K562 (cell line): ENCODE results near the gene ZNF48. TPM values are rescaled to one million over a fixed set of nuclear protein-coding genes. Genes with fewer than 3 reads are reported as not detected.

Experiments
- E2F8 ChIP-seq: fragments of 450-650 bp; IDR thresholded peaks from 2 replicates; pipeline ENCODE4 v1.7.1; 2018; ENCODE audit warnings: mild to moderate bottlenecking, low read depth; ENCODE audit not compliant: partially characterized antibody
- FIP1L1 ChIP-seq: fragments of 200-400 bp; formaldehyde crosslinking; IDR thresholded peaks from 2 replicates; pipeline ENCODE4 v1.6.1; 2018; ENCODE audit warnings: mild to moderate bottlenecking, low read depth, low read length; ENCODE audit not compliant: poor library complexity, severe bottlenecking
- RBFOX2 ChIP-seq: fragments of 200-400 bp; formaldehyde crosslinking; IDR thresholded peaks from 2 replicates; pipeline ENCODE4 v1.6.1; 2017; ENCODE audit warnings: low read depth, mild to moderate bottlenecking, low read length, moderate library complexity
- REST ChIP-seq, 2 experiments: fragments of 450-650 bp; formaldehyde crosslinking in 1 of 2; IDR thresholded peaks; 2 replicates each; pipeline versions ENCODE4 v1.4.0 to v1.6.1; 2014 to 2020; ENCODE audit warnings: mild to moderate bottlenecking in 2 of 2, borderline replicate concordance in 1 of 2, low read depth in 1 of 2
- ZNF282 ChIP-seq: sonication (generic); formaldehyde crosslinking; IDR thresholded peaks from 2 replicates; pipeline ENCODE4 v1.8.1; 2023; ENCODE audit warnings: missing genetic modification reagents
- ZNF311 ChIP-seq: fragments of 250-450 bp; sonication (Bioruptor Pico); IDR thresholded peaks from 2 replicates; pipeline ENCODE4 v1.4.0; 2020; ENCODE audit warnings: mild to moderate bottlenecking, moderate library complexity
- ZSCAN32 ChIP-seq: fragments of 450-650 bp; formaldehyde crosslinking; IDR thresholded peaks from 2 replicates; pipeline ENCODE4 v1.4.0; 2020; ENCODE audit warnings: mild to moderate bottlenecking, moderate library complexity
- polyA plus RNA-seq, 8 experiments: library from polyadenylated mRNA; depleted of rRNA in 4 of 8; stranded (reverse) in 5 of 8; unstranded in 3 of 8; fragments of >200 nt; fragmentation: Nextera tagmentation in 2 of 8; fragmentation: Illumina TruSeq in 1 of 8; extraction: Ambion mirVana in 2 of 8; extraction: Trizol in 1 of 8; gene quantifications; 2 replicates each; pipeline versions ENCODE4 v1.2.1 to v1.2.3, GENCODE V29; 2011 to 2014; ENCODE audit warnings: inconsistent platforms in 1 of 8, missing spikeins in 1 of 8
- total RNA-seq, 7 experiments: library from RNA; depleted of rRNA in 6 of 7; stranded (reverse); fragments of >200 nt in 6 of 7; fragmentation: Illumina TruSeq in 2 of 7; extraction: Trizol in 2 of 7; gene quantifications; 2 replicates each; pipeline versions ENCODE4 v1.2.1 to v1.2.3, GENCODE V29; 2011 to 2021; ENCODE audit warnings: low replicate concordance in 1 of 7
- TF ChIP-seq, protein P1 (sequence below): sonication (generic); formaldehyde crosslinking; IDR thresholded peaks from 2 replicates; pipeline ENCODE4 v1.8.0; 2023; ENCODE audit warnings: missing genetic modification reagents, mild to moderate bottlenecking, borderline replicate concordance

ZNF48 gene
- total and polyA plus RNA-seq, 9 of the 15 experiments (the other 6 are each of a cell fraction or from before 2014, with no cell fraction given) = 0.38 to 11.6 (median 4.7) TPM

DNA sequence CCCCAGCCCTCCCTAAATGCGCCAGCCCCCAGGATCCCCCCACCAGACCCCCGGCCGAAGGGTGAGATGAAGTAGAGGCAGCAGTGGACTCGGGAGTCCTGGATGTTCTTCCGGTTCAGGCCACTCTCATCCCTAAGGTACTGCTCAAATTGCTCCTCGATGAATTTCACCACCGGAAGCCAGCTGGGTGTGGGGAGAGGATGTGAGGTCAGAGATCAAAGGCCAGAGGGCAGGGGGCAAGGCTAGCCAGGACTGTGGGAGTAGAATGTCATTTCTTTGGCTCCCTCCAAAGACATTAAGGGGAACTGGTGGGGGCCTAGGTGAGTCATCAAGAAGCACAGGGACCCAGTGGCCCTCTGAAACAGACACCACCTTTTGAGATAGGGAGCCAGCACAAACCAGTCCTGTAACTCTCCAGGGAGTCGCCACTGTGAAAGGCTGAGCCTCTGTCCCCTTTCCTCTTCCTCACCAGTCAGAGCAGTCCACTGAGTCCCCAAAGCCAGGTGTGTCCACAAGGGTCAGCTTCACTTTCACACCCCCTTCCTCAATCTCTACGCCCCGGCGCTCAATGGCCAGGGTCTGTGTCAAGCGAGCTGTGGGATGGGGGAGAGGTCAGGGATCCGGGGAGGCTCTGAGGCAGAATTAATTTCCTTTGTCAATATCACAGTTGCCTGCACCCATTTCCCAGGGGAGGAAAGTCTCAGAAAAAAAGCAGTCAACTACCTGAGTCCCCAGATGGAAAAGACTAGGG is 13.8 kb upstream of the ZNF48 start (continued):
- TF ChIP-seq, protein P1, sequence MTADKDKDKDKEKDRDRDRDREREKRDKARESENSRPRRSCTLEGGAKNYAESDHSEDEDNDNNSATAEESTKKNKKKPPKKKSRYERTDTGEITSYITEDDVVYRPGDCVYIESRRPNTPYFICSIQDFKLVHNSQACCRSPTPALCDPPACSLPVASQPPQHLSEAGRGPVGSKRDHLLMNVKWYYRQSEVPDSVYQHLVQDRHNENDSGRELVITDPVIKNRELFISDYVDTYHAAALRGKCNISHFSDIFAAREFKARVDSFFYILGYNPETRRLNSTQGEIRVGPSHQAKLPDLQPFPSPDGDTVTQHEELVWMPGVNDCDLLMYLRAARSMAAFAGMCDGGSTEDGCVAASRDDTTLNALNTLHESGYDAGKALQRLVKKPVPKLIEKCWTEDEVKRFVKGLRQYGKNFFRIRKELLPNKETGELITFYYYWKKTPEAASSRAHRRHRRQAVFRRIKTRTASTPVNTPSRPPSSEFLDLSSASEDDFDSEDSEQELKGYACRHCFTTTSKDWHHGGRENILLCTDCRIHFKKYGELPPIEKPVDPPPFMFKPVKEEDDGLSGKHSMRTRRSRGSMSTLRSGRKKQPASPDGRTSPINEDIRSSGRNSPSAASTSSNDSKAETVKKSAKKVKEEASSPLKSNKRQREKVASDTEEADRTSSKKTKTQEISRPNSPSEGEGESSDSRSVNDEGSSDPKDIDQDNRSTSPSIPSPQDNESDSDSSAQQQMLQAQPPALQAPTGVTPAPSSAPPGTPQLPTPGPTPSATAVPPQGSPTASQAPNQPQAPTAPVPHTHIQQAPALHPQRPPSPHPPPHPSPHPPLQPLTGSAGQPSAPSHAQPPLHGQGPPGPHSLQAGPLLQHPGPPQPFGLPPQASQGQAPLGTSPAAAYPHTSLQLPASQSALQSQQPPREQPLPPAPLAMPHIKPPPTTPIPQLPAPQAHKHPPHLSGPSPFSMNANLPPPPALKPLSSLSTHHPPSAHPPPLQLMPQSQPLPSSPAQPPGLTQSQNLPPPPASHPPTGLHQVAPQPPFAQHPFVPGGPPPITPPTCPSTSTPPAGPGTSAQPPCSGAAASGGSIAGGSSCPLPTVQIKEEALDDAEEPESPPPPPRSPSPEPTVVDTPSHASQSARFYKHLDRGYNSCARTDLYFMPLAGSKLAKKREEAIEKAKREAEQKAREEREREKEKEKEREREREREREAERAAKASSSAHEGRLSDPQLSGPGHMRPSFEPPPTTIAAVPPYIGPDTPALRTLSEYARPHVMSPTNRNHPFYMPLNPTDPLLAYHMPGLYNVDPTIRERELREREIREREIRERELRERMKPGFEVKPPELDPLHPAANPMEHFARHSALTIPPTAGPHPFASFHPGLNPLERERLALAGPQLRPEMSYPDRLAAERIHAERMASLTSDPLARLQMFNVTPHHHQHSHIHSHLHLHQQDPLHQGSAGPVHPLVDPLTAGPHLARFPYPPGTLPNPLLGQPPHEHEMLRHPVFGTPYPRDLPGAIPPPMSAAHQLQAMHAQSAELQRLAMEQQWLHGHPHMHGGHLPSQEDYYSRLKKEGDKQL (CRISPR knock-in tag) = no peak
- TF ChIP-seq E2F8 = no peak
- peak; percentile 58 for TF ChIP-seq RBFOX2
- TF ChIP-seq REST (IDR thresholded peaks at IDR 0.05; ENCODE audit: borderline replicate concordance) = peak; percentile 97
- no peak for TF ChIP-seq REST (CRISPR knock-in tag; IDR thresholded peaks at IDR 0.05; ENCODE audit: low read depth)
- TF ChIP-seq ZNF311 (CRISPR knock-in tag) = no peak
- no peak for TF ChIP-seq FIP1L1
- no peak for TF ChIP-seq ZSCAN32 (CRISPR knock-in tag)
- no peak for TF ChIP-seq ZNF282 (CRISPR knock-in tag)
